Cardiac fibroblast (primary cell): ENCODE measurements around the gene ZNF804A.

Experiments
- DNase-seq, 2 donors: peaks; one replicate each; pipeline versions ENCODE4 v3.0.0 to v3.0.0-alpha.2; 2010; ENCODE audit warnings: low read depth in 2 of 2
- H3K4me3 ChIP-seq, 2 donors: replicated peaks in 1 of 2; 1 replicate in 1 of 2; 2 replicates in 1 of 2; pipeline ENCODE4 v1.5.1; 2011; ENCODE audit warnings: low read depth in 2 of 2, low read length in 2 of 2, mild to moderate bottlenecking in 2 of 2, moderate library complexity in 1 of 2
- CTCF ChIP-seq: IDR thresholded peaks from one replicate; pipeline ENCODE4 v1.5.1; 2011; ENCODE audit warnings: low read depth, mild to moderate bottlenecking, low read length, inconsistent platforms

ZNF804A gene

DNA sequence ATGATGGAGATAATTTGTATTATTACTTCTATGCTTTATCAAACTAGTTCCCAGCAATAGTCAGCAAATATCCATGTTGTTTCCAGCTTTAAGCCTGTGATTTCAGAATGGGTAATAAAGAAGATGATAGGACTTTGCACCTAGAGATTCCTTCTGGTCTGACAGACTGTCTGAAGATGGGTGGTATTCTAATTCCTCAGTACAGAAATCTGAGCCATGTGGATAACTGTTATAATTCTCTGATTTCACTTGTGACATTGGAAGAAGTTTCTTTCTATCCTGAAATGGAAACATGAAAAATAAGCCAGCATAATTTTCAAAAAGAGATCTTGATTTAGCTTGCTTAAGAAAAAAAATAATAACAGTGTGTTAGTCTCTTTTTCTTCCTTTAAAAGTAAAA, 130.1 kb downstream of the ZNF804A start:
- H3K4me3 ChIP-seq: no peak overlapping the region
- TF ChIP-seq CTCF: no peak
- no peak for DNase-seq

DNA sequence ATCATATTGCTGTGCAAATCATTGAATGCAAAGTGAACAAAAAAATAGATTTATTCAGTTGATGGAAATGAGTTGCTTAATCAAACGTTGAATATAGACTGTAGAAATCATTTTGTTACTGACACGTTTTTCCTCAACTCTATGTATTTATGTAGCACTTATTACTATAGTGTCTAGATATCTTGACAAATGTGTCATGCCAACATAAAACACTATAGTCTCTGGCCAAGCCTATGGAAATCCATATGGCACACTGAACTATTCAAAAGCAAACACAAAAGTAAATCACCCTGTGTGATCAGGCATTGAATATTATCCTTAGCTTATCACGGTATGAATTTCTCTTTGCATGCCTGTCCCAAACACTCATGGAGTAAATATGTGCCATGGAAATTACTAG, 131.3 kb downstream of the ZNF804A start:
- no peak for DNase-seq
- TF ChIP-seq CTCF: no peak

GRCh38 chr2:184730288-184730687, 132.0 kb downstream of the ZNF804A start:
- no peak for DNase-seq
- no peak for TF ChIP-seq CTCF
- no peak overlapping the region for H3K4me3 ChIP-seq

More for the DNA sequence above, 131.3 kb downstream of the ZNF804A start:
- no peak overlapping the region for H3K4me3 ChIP-seq

- H3K4me3 ChIP-seq: no peak overlapping the region
- TF ChIP-seq CTCF: no peak
- no peak for DNase-seq
These were observed 136.0 kb downstream of the ZNF804A start for GRCh38 chr2:184734338-184734737.

DNA sequence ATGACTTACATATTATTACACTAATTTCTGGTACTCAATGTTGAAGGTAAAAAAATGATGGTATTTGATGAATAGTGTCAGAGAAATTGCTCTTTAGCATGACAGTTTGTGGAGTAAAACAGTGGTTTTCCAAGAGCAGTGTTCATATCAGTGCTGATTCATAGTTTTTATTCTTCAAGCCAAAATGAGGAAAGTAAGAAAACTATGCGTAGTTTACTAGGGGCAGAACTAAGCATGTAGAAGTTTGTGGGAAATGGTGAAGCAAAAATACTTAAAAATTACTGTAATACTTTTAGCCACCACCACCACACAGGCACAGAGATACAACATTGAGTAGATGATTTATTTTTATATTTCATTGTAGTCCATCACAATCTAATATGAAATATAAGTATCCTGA, 137.3 kb downstream of the ZNF804A start:
- no peak for TF ChIP-seq CTCF
- no peak for DNase-seq
- no peak overlapping the region for H3K4me3 ChIP-seq

- no peak overlapping the region for H3K4me3 ChIP-seq
- TF ChIP-seq CTCF: no peak
- DNase-seq: peak in 1 of 2 donors; percentile 6
These were observed 144.8 kb downstream of the ZNF804A start for GRCh38 chr2:184743096-184743495.

- DNase-seq: no peak
- TF ChIP-seq CTCF: no peak
- H3K4me3 ChIP-seq: no peak overlapping the region
These were observed 157.8 kb downstream of the ZNF804A start for GRCh38 chr2:184756161-184756560.
